ENCODE measurements around the gene MAPK1.
"Not testable (repeated sequence)": the region's sequence is repeated elsewhere in the genome, so short reads cannot be mapped to it uniquely, and the experiment has no call there.

MAPK1 gene

DNA sequence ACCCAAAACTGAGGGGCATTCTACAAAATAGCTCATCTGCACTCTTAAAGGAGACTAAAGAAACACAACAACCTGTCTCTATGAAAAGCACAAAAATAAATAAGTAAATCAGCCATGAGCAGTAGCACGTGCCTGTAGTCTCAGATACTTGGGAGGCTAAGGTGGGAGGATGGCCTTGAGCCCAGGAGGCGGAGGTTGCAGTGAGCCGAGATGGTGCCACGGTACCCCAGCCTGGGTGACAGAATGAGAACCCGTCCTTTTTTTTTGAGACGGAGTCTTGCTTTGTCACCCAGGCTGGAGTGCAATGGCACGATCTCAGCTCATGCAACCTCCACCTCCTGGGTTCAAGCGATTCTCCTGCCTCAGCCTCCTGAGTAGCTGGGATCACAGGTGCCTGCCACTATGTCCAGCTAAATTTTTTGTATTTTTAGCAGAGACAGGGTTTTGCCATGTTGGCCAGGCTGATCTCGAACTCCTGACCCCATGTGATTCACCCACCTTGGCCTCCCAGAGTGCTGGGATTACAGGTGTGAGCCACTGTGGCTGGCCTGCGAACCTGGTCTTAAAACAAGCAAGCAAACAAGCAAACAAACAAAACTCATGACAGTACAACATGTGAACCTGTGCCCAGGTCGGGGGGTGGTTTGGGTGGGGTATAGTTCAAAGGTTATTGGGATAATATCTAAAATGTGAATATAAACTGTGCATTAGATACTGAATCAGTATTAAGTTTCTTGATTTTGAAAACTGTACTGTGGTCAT is 76.4 kb downstream of the MAPK1 start:
- DNase-seq (ENCODE audit: low read depth) = not testable (repeated sequence)

DNA sequence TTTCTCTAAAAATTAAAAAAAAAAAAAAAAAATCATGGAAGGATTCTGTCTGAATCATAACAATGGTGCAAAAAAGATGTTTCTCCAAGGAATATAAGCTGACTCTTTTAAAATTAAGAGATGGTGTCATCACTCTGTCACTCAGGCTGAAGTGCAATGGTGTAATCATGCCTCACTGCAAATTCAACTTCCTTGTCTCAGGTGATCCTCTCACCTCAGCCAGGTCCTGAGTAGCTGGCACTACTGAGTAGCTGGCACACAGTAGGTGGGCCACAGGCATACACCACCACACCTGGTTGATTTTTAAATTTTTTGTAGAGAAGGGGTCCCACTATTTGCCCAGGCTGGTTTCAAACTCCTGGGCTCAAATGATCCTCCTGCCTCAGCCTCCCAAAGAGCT is 77.1 kb downstream of the MAPK1 start:
- DNase-seq (ENCODE audit: low read depth) = no peak

DNA sequence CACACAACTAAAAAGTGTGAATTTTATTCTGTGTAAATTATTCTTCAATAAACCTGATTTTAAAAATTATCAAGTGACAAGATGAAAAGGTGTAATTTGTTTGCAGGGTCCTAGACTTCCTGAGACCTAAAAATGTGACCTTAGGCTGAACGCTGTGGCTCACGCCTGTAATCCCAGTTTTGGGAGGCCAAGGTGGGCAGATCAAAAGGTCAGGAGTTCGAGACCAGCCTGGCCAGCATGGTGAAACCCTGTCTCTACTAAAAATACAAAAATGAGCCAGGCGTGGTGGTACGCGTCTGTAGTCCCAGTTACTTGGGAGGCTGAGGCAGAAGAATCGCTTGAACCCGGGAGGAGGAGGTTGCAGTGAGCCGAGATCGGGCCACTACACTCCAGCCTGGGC is 79.9 kb downstream of the MAPK1 start:
- not testable (repeated sequence) for DNase-seq (ENCODE audit: low read depth)

DNA sequence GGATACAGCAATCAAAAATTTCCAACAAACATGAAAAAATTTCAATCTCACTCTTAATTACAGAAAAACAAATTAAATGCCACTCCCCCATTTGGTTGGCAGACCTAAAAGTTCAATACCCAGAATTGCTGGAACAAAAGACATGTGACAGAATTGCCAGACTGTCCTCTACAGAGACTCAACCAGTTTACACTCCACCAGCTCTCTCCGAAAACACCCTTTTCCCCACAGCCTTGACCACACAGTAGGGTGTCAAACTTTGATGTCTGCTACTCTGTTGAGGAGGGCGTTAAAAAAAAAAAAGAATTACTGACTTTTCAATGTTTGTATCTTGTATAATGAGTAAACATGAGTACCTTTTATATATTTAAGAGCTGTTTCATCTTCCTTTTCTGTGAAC is 87.2 kb downstream of the MAPK1 start:
- DNase-seq (ENCODE audit: low read depth) = no peak

DNA sequence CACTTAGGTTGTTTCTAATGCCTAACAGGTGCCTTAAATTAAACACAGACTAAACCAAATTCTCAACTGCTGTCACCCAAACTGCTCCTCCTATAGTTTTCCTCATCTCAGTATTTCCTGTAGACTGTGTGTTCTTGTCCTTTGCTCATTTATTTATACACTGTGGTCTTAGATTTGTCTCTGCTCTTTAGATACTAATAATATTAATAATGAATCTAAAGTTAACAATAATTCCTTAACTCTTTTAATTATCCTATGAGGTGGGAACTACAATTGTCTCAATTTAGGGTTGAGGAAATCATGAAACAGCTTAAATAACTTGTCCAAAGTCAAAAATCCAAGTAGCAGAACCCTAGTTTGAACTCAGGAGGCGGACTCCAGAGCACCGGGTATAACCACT is 88.0 kb downstream of the MAPK1 start:
- no peak for DNase-seq (ENCODE audit: low read depth)

DNA sequence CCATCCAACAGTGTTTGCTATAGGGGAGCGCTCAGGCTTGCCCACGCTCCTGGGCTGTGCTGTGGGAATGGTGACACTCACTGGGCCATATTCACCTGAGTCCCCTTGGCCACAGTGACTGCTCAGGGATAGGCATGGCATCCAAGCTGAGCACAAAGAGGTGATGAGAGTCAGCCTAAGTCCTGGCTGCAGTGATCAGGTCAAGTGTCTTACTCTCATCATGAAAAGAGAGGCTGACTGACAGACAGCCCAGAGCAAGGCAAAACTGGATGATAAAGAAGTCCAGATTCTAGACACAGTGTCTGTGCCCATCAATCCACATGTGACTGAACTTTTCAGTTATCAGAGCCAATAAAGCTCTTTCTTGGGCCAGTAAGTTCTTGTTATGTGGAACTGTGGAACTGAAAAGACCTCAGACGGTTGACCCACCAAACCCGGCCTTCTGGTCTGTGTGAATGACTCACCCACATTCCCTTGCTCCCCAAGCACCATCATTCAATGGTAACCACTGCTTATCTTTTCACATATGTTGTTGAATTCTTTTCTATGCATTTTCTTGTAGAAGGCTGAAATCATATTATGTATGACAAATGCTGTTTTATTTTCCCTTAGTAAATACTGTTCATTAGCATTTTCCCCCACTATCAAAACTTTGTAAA is 88.6 kb downstream of the MAPK1 start:
- DNase-seq (ENCODE audit: low read depth) = no peak

DNA sequence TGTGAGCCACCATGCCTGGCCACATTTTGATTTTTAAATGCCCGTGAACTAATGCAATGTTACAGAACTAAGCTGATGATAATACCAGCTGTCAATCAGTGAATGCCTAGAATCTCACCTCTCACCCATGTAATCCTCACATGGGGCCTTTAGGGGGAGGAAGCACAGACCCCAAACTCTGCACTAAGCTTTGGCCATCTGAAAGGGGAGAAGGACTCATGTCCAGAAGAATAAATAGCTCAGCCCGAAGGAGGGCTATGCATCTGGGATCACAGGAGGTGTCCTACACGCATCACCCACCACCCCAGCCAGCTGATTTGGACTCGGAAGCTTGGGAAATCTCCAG is 95.8 kb downstream of the MAPK1 start:
- DNase-seq (ENCODE audit: low read depth) = no peak

DNA sequence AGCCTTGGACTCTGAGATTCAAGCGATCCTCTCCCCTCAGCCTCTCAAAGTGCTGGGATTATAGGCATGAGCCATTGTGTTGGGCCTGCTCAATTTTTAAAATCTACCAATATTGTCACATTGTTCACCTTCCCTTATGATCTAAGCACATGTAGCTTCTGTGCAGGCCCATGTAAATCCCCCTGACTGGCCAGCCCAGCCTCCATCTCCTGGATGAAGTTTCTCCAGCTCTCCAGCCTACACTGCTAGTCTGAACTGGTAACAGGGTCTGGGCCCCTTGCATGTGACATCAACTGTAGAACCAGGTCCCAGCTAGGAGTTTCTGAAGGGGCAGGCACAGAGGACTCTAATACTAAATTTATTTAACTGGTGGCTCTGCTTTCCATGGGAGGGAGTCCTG is 99.0 kb downstream of the MAPK1 start:
- DNase-seq (ENCODE audit: low read depth) = no peak

DNA sequence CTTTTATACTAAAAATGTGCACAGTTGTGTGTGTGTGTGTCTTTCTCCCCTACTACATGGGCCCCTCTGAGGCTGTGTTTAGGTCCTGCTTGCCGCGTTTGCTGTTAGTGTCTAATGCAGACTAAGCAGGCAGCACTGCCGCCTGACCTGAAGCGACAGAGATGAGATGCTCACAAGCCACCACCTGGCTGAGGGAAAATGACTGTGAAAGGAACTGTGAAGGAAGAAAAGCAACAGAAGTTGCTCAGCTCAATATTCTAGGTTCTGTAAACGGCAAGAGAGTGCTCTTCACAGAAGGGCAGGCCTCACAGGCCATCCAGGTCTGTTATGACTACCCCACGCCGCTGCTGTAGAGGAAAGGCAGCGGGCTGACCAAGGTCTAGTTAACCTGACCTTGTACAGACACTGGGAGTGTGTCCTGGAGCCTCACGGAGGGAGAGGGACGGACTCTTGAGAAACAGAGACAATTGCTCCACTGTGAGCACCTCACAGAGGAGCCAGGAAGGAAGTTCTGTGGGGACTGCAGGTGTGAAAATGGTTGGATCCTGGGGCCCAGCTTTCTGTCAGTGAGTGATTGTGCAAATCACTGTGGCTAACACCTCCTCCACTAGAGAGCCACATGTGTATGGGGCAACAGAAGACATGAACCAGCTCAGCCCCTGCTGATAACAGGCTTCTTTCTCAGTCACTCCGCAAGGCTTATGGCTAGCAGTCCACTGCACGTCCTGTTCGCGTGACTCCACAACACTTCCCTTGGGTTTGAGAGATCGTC is 100.6 kb downstream of the MAPK1 start:
- peak; percentile 22 for DNase-seq (ENCODE audit: low read depth)

DNA sequence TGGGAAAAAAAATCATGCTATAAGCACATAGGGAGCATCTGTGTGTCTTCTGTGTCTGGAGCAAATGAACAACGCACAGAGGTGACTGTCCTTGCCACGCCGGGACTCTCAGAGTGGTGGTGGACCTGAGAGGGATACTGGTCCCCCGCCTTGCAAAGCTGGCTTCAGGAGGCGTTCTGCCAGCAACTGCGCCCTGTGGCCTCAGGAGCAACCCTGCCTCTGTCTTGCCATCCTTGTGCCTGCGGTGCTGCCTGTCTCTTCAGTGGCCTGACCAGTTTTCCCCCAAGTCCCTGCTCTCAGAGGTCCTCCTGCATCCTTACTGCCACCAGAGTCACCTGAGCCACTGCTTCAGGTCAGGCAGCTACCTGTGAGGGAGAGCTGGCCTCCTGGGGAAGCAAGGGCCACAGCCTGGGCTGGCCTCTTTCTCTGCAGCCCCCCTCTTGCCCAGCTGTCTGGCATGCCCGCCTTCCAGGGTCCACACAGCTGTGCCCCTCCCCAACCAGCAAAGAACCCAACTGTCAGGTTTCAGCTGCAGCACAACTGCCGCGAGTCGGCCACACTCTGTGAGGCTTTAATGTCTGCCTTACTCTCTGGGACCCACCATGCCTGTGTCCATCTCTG is 101.4 kb downstream of the MAPK1 start:
- no peak for DNase-seq (ENCODE audit: low read depth)

DNA sequence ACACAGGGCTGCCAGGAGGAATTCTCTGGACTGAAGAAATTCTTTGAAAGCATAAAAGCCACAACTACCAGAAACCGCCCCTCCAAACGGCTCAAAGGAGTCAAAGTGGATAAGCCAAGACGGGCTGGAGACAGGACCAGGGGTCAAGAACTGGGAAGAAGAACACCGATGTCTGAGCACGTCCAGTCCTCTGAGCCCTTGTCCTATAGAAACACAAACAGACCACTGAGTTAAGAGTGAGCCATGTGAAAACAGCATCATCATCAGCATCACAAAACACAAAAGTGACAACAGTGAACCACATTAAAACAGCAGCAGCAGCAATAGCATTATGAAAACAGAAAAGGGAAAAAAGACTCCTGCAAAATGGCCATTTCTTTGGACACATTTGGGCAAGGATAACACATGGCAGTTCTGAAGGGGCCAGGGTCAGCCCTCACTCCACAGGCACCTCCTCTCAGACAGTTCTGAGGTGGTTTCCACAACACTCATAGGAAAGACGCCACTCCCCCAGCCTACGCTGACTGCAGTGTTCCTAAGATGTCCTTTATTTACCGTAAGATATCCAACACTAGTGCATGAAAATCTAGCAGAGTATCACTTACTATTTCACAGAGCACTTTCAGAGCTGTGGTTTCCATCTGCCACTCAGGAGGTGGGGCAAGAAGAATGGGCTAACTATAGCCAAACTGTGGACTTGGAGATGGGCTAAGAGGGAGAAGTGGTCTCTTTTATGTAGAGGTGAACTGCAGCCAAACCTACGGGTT is 103.2 kb downstream of the MAPK1 start:
- no peak for DNase-seq (ENCODE audit: low read depth)

DNA sequence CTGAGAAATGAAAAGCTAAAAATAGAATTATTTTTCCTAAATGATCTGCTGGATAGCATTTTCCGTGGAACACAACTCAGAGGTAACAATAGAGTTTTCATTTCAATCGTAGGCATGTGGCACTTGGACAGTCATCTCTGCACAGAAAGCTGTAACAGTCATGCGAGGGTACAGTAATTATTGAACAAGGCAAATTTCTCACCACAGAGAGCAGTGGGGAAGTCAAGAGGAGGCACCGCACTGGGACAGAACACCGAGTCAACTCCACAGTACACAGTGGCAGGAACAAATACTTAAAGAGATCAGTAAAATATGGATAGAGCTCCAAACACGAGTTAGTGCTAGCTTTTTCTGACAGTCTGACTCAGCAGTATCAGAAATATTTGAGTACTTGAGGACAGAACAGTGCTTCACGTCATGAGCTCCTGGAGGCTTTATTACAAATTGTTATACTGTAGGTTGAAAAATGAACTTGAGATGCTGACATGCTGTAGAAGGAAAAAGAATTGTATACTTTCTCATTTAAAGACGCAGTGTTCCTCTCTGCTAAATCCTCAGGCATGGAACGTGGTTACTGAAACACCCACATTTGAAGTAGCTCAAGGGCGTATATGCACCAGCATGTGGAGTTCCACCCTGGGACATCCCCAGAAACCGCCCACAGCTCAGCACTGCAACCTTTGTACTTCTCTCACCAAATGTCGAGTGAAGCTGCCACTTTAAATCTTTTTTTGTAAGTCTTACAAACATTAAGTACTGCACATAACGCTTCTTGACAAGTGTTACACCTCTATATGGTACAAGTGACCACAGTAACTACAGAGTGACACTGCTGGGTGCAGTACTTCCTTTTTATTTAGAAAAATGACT is 104.5 kb downstream of the MAPK1 start:
- DNase-seq (ENCODE audit: low read depth) = no peak

DNA sequence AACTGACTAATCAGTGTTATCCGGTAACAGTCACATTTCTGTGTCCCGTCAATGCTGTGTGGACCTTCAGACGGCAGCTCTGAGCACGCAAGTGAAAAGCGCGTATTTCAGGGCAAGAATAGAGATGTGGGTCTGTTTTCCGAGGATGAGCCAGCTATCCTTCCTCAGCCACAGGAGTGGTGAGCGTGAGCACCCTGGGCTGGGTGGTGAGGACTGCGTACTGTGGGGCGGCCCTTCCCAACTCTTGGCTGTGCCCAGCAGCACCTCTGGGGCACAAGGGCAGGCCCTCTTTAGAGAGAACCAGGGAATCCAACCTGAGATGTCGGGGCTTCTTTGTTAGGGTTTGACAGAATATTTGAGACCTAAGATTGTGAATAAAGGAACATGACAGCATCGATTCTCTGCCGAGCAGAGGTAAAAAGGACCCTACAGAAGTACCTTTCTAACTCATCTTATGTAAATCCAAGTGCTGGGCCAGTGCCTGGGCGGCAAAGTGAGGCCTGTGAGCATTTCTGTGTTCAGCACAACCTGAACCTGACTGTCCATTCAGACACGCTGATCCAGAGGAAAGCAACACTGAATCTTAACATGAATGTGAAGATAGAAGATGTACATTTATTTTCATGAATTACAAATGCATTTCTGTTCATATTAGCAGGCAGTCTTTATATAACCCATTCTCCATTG is 105.3 kb downstream of the MAPK1 start:
- no peak for DNase-seq (ENCODE audit: low read depth)

DNA sequence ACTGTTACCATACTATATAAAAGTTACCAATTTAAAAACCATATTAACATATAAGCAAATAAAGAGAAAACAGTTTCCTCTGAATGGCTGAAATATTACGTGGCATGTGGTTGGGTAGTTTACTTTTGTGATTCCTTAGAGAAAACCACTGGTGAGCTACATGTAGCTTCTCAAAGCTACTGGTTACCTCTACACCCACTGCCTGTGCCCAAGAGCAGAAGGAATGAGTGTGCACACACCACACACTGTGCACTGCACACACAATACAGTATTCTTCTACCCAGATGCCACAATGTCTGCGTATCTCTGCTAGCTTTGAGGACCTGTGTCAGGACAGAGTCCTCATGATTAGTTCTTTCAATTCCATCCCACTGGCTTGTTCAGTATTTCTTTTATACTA is 106.4 kb downstream of the MAPK1 start:
- DNase-seq (ENCODE audit: low read depth) = no peak

DNA sequence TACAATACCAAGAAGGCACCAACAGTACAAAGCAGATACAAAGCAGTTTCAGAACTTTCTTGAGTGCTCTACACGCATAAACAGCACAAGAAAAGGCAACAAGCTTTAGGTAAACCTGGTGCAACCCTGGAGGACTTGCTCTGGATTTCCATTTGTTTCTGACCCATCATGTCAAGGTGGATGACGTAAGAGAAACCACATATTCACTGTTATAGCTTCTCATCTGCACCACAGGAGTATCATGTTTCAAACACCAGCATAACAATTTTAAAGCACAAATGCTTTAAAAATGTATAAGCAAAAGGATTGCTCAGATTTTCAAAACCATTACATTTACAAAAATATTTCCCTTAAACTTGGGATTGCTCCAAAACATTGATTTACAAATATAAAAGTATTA is 106.8 kb downstream of the MAPK1 start:
- DNase-seq (ENCODE audit: low read depth) = no peak

DNA sequence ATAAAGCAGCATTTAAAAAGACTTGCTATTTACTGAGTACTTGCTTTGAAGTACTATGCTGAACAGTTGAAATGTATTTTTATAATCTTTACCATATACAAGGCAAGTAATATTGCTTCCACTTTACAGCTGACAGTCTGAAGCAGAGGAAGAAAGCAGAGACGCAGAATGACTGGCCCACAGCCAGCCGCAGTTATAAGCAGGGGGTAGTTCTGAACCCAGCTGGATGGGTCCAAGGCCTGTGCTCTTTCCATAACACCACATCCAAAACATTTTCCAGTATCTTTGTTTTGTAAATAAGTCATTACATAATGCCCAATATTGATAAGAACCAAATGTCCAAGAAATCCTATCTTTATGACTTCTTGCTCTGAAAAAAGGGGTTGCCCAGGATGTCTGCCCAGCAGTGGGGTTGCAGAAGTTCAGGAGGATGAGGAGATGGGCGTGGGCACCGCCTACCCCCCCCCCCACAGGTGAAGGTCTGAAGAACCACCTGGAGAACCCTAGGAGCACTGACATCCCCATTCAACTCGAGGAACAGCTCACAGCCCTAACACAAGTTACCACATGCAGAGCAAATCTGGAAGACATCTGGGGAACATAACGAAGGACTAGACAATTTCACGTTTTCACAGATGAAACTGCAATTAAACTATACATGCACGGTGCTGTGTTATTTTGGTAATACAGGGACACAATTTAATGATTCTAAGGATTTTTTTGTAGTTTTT is 107.6 kb downstream of the MAPK1 start:
- no peak for DNase-seq (ENCODE audit: low read depth)

DNA sequence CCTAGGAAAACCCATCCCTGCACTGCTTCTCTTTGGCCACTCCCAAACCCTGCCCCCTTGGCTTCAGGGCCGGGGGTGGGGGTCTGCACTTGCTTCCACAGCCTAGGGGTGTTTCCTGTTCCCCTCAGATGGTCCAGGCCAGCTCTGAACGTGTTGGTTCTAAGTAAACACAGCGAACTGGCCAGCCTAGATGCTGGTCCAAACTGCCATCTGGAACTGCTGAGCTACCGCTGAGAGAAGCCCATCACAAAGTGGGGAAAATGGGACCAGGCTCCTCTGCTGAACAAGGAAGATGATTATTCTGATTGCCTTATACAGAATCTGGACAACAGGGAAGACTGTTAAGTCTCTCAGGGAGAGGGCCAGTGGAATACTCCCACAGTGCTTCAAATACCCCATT is 108.4 kb downstream of the MAPK1 start:
- no peak for DNase-seq (ENCODE audit: low read depth)

DNA sequence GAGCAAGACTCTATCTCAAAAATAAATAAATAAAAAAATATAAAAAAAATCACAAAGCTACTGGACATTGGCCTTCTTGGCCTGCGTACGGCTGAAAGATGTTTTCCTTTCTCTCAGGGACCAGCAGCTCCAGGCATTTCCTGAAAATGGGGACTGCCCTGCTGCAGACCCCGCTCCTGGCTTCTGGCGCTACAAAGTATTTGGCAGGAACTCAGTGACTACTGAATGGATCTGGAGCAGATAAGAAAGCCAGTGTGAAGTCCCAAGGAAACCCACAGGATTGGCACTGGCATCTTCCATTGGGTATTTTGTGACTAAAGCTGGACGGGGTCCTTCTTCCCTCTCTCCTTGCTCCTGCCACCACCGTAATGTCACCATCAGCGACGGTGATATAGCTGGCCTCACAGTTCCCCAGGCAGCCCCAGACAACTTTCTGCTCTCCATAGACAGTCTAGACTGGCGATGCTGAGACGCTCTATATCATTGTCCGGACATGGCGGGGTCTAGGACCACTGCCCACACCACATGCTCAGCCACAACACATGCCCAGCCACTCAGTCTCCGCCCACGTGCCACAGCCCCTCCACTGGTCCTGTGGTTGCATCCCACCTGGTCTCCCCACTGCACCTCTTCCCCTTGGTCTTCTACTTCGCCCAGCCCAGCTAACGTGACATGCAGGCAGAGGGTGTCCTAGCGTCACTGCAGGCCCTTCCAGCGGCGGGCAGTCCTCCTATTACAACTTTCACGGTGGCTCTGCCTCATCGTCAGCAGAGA is 109.2 kb downstream of the MAPK1 start:
- DNase-seq (ENCODE audit: low read depth) = no peak

DNA sequence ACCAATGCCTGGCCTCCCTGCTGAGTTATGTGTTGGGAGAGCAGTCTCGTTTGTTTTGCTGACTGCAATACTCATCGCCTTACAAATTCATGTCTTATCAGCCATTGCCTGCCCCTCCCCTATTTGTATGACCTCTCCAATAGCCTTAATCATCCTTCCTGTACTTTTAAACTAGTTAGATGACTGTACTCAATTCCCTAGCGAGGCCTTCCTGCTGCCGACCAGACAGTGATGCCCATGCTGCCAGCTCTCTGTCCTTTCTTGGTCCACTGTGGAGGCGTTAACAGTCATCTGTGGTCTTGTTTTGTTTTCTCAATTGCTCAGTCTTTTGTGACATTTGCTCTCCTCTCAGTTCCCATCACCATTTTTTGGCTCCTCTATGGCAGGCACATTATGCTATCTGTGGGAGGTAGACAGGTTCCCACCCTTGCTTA is 111.6 kb downstream of the MAPK1 start:
- no peak for DNase-seq (ENCODE audit: low read depth)

All from stimulated activated CD8-positive, alpha-beta memory T cell treated with anti-CD3 and anti-CD28 coated beads, Interleukin-15, amount 100 ng/mL, for 1 hour (primary cell).